Stimulated activated CD8-positive, alpha-beta memory T cell treated with anti-CD3 and anti-CD28 coated beads, Interleukin-15, amount 100 ng/mL, for 4 hours (primary cell): ENCODE data around the gene CREBL2.
"Not testable (repeated sequence)": the region's sequence is repeated elsewhere in the genome, so short reads cannot be mapped to it uniquely, and the experiment has no call there.

Source experiments
- DNase-seq, 2 donors: peaks; one replicate each; pipeline ENCODE4 v3.0.0-alpha.2; 2020; ENCODE audit warnings: low read depth in 2 of 2

Gene CREBL2

GRCh38 chr12:12598864-12599263 lies 12.8 kb upstream of the CREBL2 start:
- no peak for DNase-seq

DNA sequence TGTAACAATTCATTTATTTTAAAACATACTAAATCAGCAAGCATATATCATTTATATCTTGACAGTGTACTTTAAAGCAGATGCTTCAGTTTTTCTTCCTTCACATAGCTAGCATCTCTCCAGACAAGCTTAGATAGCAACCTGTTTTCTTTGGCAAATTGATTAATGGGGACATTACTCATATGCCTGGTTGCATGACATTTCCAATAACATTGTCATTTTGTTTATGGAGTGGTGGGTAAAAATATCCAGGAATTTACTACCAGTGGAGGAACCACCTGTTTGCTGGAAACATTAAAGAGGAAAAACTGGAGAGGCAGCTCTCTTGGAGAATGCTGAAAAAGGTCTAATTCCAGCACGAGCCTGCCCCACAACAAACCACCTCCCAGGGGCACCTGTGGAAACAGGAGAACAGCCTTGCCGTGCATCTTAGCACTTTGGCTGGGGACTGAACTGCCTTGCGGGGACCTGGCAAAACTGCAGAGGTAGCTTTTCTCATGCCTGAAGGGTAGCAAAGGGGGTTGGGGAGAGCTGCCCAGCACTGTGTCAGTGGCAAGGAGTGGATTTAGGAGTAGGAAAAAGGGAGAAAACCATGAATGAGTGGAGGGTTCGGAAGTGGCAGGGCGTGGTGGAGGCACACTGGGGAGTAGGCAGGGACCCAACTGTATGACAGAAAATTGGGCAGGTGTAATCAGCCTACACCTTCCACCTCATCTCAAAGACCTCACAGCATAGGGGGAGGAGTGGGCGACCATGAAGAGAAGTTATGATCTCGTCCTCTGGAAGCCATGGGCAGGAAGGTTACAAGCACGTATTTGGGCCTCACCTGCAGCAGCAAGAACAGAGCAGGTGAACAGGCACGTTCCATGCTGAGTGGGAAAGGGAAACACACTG lies 11.7 kb upstream of the CREBL2 start:
- DNase-seq, result no peak

DNA sequence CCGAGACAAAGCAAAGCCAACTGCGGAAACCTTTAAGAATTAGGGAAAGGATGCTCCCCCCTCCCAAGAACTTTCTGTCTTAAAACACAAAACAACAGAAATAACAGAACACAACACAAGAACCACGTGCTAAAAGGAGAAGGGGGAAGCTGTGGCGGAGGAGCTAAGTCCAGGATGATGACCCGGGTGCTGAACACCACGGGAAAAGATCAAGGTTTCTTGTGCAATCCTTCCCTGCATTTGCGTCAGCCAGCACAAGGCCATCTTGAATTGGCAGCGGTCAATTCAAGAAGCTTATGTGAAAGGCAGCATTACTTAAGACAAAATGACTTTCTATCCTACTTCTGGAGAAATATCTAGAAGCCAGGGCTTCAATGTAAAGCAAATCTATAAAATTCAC lies 11.0 kb upstream of the CREBL2 start:
- DNase-seq, result no peak

DNA sequence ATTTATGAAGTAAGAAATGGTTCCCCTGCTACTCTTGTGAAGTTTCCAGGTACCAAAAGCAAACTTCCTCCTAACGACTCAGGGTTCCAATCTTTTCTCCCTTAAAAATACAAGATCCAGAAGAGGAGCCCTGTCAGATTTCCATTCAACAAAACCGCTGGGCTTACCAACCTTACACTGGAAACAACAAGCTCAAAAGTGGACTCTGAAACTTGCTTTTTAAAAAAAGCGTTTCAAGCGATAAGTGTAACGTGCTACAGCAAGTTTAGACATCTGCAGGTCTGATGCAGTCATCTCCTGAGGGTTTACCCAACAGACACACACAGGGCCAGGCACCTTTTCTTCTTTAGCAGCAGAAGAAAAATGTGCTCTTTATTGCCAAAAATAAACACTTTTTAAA lies 6.9 kb upstream of the CREBL2 start:
- DNase-seq, result no peak

GRCh38 chr12:12606781-12607589 lies 4.7 kb upstream of the CREBL2 start:
- no peak for DNase-seq

DNA sequence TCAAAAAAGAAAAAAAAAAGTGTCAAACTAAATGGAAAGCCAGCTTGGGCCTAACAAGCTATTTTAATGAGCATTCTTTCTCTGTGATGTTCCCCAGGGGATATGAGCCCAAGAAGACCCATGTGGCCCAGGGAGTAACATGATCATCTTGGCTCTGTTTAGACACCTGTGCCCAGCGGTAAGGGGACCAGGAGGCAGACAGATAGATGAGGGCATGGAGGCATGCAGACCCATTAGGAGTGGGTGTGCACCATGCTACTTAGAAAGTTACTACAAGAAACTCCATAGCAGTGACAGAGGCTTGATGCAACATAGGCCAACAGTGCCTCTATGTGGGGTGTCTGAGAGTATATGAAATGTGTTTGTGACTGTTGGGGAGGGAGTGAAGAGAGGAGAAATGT lies 3.1 kb upstream of the CREBL2 start:
- no peak for DNase-seq

GRCh38 chr12:12609692-12610091 lies 2.0 kb upstream of the CREBL2 start:
- no peak for DNase-seq

- DNase-seq, result no peak
Measured at GRCh38 chr12:12610711-12611110, 965 bp upstream of the CREBL2 start.

DNA sequence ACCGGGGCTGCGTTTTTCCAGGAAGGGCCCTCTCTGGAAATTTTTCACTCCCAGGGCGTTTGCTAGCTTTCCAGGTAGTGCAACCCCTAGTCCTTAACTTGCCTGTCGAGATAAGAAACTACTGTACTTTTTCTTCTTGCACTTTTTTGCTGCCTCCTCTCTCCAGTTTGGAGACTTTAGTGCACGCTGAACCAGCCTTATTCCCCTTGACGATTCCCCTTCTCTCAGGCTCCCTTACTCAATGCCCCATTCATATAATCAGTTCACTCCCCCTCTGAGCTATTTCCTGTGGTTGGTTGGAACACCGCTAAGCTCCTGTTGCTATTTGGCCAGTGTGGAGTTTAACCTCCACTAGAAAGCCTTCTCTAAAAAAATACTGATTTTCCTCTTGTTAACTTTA lies 682 bp downstream of the CREBL2 start:
- no peak for DNase-seq

DNA sequence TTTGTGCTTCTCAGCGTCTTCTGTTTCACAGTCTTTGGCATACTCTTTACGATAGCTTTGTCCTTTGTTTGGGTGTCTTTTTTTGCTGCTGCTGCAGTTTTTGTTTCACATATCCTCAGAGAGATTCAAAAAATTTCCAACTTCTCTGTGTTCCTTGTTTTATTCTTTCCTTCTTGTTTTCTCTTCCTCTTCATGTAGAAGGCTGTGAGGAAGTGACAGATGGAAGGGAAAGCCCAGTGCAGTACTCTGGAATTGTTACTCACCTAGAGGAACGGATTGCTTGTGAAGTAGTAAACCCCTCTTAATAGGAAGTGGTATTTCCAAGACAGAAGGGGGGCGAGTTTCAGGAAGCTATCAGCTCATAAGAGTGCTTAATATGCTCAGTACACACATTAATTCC lies 1.7 kb downstream of the CREBL2 start:
- no peak for DNase-seq

- no peak for DNase-seq
Measured at GRCh38 chr12:12614342-12614741, 2.7 kb downstream of the CREBL2 start.

GRCh38 chr12:12616512-12617310 lies 5.0 kb downstream of the CREBL2 start:
- no peak for DNase-seq

GRCh38 chr12:12618064-12618463 lies 6.4 kb downstream of the CREBL2 start:
- DNase-seq, result not testable (repeated sequence)

- DNase-seq, result no peak
Measured at GRCh38 chr12:12620730-12621315, 9.1 kb downstream of the CREBL2 start.

- no peak for DNase-seq
Measured at GRCh38 chr12:12622418-12622817, 10.7 kb downstream of the CREBL2 start.

DNA sequence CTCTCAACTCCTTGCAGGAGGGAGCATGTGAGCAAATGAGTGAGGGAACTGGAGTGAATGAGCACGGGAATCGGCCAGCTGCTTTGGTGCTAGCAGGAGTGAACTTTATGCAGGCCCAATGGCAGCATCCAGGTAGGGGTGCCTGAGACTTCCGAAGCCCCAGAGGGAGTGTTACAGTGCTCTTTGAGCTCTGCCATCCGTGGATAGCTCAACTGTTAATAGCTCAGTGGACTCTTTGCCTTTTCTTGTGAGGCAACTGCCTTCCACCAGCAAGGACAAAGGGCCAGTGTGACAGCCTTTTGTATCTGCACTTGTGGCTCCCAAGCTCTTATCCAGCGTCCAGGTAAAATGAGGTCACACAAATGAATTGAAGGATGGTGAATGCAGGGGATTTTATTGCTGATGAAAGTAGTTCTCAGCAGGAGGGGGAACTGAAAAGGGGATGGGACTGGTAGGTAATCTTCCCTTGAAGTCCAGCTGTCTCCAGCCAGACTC lies 12.9 kb downstream of the CREBL2 start:
- DNase-seq, result no peak

- DNase-seq, result no peak
Measured at GRCh38 chr12:12626471-12626870, 14.8 kb downstream of the CREBL2 start.

GRCh38 chr12:12627308-12627827 lies 15.7 kb downstream of the CREBL2 start:
- no peak for DNase-seq

DNA sequence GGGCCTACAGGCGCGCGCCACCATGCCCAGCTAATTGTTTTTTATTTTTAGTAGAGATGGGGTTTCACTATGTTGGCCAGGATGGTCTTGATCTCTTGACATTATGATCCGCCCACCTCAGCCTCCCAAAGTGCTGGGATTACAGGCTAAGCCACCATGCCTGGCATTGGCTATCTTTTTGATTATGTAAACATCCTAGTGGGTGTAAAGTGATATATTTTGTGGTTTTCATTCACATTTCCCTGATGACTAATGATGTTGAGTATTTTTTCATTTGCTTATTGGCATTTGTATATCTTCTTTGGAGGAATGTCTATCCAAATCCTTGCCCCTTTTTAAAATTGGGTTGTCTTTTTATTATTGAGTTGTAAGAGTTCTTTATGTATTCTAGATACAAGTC lies 16.3 kb downstream of the CREBL2 start:
- no peak for DNase-seq

- DNase-seq, result no peak
Measured at GRCh38 chr12:12630850-12631249, 19.2 kb downstream of the CREBL2 start.

DNA sequence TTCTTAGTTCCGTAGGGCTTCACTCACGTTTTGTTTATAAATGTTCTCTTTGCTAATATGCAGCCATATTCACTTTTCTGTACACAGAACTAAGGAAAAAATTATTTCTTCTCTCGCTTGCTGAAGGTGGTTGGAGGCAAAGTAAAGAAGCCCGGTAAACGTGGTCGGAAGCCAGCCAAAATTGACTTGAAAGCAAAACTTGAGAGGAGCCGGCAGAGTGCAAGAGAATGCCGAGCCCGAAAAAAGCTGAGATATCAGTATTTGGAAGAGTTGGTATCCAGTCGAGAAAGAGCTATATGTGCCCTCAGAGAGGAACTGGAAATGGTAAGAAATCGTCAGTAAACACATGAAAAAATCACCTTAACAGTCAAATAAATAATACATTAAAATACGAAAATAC lies 24.0 kb downstream of the CREBL2 start:
- no peak for DNase-seq
